Sigmoid colon (tissue), 4 donors: ENCODE data around the gene ANGEL1.

Experiments used
- EP300 ChIP-seq, 4 donors: sonication (generic); formaldehyde crosslinking; IDR thresholded peaks; one replicate each; pipeline ENCODE4 v1.6.1; 2017; ENCODE audit warnings: antibody characterized with exemption in 4 of 4
- POLR2A ChIP-seq, 2 donors: fragments of 450-650 bp; IDR thresholded peaks; one replicate each; pipeline ENCODE4 v1.6.1; 2016; ENCODE audit warnings: antibody characterized with exemption in 2 of 2, mild to moderate bottlenecking in 2 of 2, moderate library complexity in 2 of 2
- TF ChIP-seq, protein P1 (sequence below), 4 experiments: fragments of 450-650 bp in 3 of 4; fragments of 200-600 bp in 1 of 4; IDR thresholded peaks; one replicate each; pipeline ENCODE4 v1.5.1; 2016 to 2019; ENCODE audit warnings: antibody characterized with exemption in 4 of 4, mild to moderate bottlenecking in 3 of 4, moderate library complexity in 2 of 4

GRCh38 chr14:76778546-76779215, 34.0 kb downstream of the ANGEL1 start:
- TF ChIP-seq, protein P1, sequence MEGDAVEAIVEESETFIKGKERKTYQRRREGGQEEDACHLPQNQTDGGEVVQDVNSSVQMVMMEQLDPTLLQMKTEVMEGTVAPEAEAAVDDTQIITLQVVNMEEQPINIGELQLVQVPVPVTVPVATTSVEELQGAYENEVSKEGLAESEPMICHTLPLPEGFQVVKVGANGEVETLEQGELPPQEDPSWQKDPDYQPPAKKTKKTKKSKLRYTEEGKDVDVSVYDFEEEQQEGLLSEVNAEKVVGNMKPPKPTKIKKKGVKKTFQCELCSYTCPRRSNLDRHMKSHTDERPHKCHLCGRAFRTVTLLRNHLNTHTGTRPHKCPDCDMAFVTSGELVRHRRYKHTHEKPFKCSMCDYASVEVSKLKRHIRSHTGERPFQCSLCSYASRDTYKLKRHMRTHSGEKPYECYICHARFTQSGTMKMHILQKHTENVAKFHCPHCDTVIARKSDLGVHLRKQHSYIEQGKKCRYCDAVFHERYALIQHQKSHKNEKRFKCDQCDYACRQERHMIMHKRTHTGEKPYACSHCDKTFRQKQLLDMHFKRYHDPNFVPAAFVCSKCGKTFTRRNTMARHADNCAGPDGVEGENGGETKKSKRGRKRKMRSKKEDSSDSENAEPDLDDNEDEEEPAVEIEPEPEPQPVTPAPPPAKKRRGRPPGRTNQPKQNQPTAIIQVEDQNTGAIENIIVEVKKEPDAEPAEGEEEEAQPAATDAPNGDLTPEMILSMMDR (IDR thresholded peaks at IDR 0.05) = no peak
- TF ChIP-seq EP300 (IDR thresholded peaks at IDR 0.05) = no peak
- no peak for TF ChIP-seq POLR2A (IDR thresholded peaks at IDR 0.05)
